Measurements from ENCODE around the gene THEMIS.

THEMIS gene

DNA sequence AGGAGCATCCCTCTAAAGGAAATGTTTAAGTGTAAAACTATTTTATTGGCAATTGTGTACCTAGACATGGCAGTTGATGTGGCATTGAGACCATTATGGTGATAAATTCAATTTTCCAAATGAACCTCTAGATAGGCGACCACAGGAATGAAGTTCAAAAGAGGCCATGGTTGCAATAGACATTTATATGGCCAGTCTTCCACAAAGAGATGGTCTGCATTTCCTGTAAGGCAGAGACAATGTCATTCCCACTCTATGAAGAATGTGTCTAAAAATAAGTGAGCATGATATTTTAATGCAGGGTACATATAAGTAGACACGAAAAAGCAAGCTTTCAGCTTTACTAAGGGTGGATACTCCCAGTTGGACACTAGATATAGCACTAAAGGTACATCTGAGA, 40.9 kb downstream of the THEMIS start:
- no peak for DNase-seq (ENCODE audit: low read depth in 2 of 2, low spot score in 1 of 2)

DNA sequence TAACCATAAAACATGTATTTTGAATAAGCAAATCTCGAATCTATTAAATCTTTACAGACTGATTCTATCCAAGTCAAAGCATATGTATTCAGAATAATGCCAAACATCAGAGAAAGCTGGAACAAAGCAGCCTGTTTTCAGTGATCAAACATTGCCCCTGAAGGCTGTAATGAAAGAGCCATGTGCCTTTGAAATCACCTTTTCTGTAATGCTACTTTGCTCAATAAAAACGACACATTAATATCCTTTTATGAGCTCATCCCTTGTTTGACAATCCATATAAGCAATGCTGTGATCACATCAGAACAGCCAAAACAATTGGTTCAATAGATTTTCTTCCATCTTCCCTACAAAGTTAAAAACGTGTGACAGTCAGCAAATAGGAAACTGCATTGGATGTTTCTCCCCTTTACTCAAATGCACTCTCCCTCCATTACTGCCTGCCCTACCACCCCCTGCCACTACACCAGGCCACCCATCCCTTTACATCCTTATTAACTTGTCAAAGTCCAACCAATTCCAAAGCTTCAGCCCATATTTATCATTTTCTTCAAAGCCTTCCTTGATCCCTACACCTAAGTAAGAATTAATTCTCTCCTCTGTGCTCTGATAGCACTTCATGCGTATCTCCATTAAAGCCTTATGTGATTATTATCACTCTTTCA, 42.0 kb downstream of the THEMIS start:
- DNase-seq (ENCODE audit: low read depth in 2 of 2, low spot score in 1 of 2): no peak

DNA sequence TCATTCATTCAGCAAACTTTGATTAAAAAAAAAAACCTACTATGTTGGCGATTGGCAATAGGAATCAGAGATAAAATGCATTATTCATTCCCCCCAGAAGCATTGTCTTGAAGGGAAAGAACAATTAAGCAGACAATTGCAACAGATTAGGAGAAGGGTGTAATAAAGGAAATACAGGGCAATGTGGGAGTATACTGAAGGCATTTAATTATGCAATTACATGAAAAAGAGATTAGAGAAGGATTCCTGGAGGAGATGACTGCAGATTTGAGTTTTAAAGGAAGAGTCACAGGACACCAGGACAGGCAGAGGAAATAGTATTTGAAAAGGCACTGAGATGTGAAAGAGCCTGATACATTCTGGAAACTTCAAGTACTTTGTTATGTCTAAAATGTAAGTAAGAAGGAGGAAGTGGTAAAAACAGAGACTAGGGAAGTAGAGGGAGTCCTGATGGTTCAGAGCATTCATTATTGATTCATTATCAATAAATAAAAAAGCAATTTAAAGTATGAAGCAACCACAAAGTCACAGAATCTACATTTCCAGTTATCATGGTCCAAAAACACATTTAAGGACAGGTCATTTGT, 43.7 kb downstream of the THEMIS start:
- DNase-seq (ENCODE audit: low read depth in 2 of 2, low spot score in 1 of 2): no peak

DNA sequence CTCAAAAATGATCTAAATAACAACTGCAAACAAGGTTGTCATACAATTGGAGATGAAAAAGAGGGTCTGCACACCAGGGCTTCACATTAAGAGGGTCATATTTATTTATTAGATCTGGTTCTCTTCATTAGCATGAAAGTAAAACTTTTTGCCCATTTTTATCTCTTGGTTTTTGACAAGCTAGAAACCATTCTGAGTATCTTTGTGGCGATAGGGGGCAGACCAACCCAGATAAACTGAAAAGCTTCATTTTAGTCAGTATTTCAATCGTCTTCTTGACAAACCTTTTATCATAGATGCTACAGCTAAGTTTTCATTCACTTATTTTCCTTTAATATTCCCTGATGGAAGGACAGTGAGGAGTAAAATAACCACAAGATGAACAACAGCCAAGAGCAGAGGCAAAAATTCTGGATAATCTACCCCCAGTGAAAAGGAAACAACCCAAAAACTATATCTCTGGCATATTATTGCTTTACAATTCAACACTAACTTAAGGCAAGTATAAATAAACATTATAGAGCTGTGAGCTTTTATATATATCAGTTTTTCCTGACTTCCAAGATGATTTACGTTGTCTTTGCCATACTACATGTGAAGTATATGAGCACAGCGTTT, 45.2 kb downstream of the THEMIS start:
- peak in 1 of 2 donors; percentile 22 for DNase-seq (ENCODE audit: low read depth in 2 of 2, low spot score in 1 of 2)

DNA sequence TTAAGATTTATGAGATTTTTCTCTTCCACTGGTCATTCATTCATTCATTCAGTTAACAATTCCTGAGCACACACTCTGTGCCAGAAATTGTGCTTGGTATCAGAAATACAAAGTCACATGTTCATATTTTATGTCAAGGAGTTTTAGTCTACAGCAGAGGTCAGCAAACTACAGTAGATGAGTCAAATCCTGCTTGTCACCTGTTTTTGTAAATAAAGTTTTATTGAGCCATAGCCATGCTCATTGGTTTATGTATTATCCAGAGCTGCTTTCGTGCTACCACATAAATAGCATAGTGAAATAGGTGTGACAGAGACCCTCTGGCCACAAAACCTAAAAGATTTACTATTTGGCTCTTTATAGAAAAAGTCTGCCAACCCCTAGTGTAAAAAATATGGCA, 46.8 kb downstream of the THEMIS start:
- DNase-seq (ENCODE audit: low read depth in 2 of 2, low spot score in 1 of 2): no peak

DNA sequence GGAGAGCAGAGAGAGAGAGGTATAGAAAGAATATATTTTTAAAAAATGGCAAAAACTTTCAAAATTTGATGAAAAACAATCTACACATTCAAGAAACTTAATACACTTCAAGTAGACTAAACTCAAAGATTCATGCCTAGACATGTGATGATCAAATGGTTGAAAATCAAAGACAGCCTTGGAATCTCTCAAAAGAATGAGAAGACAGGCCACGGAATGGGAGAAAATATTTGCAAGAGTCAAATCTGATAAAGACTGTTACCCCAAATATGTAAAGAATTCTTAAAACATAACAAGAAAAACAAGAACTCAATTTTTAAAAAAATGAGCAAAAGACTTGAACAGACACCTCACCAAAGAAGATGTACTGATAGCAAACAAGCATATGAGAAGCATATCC, 49.7 kb downstream of the THEMIS start:
- no peak for DNase-seq (ENCODE audit: low read depth in 2 of 2, low spot score in 1 of 2)

DNA sequence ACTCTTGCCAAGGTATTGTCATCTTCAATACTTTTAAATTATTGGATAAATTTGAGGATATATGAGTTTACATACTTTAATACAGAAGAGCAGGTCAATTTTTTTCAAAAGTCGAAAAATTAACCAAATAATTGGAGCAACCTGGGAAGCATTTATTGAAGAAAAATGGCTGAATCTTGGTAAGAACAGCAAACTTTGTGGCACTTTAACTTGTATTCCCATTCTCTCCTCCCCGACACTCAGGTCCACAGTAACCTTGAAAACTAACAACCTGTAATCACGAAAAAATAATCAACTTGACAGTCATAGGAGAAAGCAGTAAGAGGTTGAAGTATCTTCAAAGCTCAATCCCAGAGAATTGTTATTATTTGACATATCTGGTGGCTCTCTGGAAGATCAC, 55.6 kb downstream of the THEMIS start:
- DNase-seq (ENCODE audit: low read depth in 2 of 2, low spot score in 1 of 2): no peak

DNA sequence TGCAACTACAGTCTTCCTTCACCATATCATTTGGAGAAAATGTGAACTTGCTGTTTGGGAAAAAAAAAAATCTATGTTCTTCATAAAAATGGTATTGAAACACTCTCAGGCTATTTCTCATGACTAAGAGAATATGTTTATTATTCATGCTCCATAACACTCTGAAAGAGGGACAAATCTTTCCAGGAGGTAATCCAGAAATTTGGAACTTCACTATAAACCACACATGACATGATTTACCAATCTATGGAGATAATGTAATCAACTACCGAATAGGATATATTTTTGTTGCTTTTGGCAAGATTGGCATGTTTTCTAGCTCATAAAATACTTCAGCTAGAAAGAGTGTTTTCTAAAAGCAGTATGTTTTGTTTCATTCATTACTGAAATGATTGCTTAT, 56.3 kb downstream of the THEMIS start:
- no peak for DNase-seq (ENCODE audit: low read depth in 2 of 2, low spot score in 1 of 2)

DNA sequence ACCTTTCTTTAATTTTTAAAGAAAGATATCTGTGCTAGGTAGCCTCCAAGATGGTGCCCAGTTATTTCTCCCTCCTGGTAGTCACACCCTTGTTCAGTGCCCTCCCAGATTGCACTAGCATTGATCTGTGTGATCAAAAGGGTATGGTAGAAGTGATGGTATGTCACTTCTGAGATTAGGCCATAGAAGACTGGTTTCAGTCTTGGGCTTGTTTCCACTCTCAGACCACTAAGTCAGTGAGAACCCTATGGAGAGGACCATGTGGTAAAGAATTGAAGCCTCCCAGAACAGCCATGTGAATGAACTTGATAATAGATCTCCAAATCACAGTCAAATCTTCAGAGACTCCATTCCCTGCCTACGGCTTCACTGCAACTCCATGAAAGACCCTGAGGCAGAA, 57.3 kb downstream of the THEMIS start:
- DNase-seq (ENCODE audit: low read depth in 2 of 2, low spot score in 1 of 2): no peak

DNA sequence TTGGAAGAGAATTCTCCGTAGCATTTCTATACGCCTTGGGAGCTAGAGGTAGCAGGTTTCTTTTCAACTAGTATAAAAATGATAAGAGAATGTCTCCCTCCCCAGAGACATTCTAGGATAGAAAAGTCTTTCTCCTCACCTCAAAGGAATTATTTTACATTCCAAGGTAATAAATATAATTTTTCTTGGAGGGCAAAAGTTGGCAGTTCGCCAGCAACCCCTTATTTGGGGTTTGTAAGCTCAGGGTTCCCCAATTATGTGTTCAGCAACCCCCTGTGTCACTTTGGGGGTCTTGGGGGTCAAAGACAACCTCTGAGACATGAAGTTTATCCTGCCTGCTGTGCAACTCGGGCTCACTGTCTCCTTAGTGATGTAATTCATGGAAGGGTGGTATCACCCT, 58.3 kb downstream of the THEMIS start:
- no peak for DNase-seq (ENCODE audit: low read depth in 2 of 2, low spot score in 1 of 2)

DNA sequence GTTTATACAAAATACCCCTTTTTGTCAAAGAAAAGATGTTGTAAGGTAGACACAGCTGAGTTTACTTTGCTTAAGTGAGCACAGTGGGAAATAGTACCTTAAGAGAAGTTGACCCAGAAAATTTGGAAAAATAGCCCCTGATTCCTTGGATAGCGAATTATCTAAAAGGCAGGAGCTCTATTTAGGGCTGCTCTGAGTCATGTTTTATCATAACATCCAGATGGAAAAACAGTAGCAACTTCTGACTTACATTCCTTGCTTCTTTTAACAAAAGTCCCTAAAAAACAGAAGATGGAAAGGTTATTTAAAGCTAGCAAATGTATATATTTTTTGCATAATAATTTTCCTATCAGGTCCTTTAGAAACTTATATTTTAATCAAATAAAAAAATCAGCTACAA, 59.0 kb downstream of the THEMIS start:
- no peak for DNase-seq (ENCODE audit: low read depth in 2 of 2, low spot score in 1 of 2)

DNA sequence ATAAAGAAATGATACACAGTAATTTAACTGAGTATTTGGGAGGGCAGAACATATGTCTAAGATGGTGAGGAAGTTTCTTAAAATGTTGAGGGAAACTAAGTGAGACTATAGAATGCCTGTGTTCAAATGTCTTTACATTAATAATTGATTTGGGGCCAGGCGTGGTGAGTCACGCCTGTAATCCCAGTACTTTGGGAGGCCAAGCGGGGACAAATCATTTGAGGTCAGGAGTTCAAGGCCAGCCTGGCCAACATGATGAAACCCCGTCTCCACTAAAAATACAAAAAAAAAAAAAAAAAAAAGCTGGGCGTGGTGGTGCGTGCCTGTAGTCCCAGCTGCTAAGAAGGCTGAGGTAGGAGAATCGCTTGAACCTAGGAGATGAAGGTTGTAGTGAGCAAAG, 66.7 kb downstream of the THEMIS start:
- no peak for DNase-seq (ENCODE audit: low read depth in 2 of 2, low spot score in 1 of 2)

DNA sequence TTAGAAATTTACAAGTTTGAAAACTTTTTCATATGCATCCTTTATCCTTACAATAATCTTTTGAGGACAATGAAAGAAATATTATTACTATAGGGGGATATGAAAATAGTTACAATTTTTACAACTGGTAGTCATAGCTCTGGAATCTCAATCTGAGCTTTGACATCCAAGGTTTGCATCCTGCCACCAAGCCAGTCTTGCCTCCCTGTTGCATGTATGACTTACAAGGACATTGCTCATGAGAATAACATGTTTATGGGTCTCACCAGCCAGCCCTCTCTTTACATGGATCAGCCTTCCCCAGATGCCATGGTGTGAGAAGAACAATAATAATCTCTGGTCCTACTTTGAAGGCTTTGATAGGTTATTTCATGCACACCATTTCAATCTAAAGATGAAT, 67.5 kb downstream of the THEMIS start:
- no peak for DNase-seq (ENCODE audit: low read depth in 2 of 2, low spot score in 1 of 2)

DNA sequence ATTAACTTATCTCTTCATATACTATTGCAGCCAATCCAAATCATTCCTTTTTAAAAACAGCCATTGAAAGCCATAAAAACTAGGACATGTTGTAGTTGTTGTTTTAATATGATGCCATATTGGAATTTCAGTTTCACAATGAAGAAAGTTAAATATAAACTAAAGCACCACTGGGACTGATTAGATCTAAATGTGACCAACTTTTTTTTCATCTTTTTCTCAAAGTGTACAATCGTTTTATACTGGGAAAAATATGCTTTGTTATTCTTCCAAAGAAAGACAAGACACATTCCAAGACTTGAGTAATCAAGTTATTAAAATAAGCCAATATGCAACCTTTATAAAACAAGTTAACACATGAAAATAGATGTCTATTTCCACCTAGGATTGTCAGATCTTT, 68.5 kb downstream of the THEMIS start:
- DNase-seq (ENCODE audit: low read depth in 2 of 2, low spot score in 1 of 2): no peak

DNA sequence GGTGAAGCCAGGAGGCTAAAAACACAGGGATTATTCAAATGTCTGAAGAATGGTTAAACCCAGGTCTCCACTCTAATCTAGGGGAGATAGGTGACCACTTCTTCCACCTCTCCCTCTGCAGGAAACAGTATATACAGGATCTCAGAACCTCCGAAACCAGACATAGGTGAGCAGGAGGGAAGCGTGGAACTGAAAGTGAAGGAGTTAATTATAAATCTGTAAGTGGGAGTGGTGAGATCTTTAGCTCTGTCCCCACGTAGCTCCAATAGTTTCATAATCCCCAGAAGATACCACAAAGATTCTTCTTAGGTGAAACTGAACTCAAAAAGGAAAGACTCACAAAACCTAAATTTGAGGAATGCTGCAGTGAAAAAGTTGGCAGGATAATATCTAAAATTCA, 76.8 kb downstream of the THEMIS start:
- DNase-seq (ENCODE audit: low read depth in 2 of 2, low spot score in 1 of 2): no peak

DNA sequence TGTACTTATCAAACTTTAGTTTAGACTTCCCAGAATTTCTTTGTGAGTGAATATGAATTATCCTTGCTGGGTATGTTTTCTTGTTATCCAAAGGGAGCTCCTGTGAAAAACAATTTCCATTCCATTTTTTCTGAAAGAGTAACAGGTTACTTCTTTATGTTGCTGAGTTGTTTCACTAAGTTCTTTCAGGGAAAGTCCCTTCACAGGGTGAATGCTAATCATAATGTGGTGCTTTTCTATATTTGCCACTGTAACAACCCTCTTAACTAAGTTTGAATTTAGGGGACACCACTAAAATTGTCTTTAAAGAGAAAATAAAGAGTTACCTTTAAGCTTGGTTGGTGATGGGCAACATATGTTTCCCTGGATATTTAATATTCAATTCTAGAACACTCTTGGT, 79.4 kb downstream of the THEMIS start:
- DNase-seq (ENCODE audit: low read depth in 2 of 2, low spot score in 1 of 2): no peak

DNA sequence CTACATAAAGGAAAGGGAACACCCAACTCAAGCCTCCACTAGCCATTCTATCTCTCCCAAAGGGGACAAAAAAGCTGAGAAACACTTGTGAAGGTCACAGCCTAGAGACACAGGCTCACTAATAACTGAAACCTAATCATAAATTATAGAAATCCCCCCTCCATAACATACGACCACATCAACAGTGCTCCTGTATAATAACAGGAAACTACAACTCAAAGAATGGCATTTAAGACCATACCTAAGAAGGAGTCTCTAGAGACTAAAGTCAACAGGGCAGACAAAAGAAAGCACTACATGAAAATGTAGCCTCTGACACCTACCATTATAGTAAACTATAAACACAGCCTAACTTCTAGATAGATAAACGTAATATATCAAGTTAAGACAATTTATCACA, 82.7 kb downstream of the THEMIS start:
- DNase-seq (ENCODE audit: low read depth in 2 of 2, low spot score in 1 of 2): no peak

DNA sequence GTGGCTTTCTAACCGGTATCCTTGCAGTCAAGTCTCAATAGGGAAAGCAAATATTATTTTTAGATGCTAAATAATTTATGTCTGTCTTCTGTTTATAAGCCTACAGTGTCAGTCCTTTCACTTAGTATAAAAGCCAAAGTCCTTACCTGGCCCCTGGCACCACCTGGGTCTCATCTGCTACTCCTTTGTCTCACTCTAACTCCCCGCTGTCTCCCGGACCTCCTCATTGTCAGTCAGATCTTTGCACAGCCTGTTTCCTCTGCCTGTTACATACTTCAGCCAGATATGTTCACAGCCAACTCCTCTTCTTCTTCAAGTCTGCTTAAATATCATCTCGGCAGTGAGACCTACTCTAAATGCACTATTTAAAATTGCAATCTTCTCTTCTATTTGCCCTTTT, 84.2 kb downstream of the THEMIS start:
- no peak for DNase-seq (ENCODE audit: low read depth in 2 of 2, low spot score in 1 of 2)

DNA sequence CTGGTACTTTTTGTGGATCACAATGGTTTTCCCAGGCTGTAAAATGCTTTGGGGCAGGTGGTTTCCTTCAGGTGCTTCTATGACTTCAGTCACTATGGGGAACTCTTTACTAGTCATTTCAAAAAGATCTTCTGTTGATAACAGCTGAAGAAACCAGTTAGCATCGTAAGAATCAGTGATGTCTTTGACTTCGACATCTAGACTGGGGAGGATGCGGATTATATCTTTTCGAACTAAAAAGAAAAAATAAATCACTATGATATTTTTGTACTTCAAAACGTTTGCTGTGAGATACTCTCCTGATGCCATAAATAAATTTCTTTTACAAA, 87.2 kb downstream of the THEMIS start:
- no peak for DNase-seq (ENCODE audit: low read depth in 2 of 2, low spot score in 1 of 2)

DNA sequence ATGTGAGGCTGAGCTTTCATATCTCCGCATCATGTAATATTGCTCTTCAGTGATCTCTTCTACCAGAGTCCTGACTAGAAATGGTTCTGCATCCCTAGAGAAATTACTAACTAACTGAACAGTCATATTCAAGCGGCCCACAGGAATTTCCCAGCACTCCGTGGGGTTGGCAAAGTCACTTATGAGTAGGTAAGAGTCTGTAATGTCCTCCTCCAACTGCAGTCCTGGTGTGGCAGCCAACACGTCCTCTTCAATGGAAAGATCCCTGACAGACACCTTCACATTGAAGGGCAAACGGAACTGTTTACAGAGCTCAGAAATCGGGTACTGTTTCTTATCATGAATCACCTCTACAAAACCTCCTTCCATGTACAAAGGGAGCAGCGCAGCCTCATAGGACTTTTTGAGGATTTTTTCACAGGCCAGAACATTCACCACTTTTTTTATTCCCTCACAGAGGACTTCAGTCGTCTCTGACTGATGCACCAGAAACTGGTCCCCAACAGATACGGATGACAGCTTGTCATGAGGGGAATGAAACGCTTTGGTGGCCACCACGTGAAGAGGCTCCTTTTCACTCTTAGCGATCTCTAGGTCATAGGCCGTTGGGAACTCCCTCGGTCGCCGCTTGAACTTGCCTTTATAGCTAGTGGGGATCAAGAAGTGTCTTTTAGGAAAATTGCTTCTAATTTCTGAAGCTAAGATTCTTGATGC, 87.7 kb downstream of the THEMIS start:
- DNase-seq (ENCODE audit: low read depth in 2 of 2, low spot score in 1 of 2): no peak

DNA sequence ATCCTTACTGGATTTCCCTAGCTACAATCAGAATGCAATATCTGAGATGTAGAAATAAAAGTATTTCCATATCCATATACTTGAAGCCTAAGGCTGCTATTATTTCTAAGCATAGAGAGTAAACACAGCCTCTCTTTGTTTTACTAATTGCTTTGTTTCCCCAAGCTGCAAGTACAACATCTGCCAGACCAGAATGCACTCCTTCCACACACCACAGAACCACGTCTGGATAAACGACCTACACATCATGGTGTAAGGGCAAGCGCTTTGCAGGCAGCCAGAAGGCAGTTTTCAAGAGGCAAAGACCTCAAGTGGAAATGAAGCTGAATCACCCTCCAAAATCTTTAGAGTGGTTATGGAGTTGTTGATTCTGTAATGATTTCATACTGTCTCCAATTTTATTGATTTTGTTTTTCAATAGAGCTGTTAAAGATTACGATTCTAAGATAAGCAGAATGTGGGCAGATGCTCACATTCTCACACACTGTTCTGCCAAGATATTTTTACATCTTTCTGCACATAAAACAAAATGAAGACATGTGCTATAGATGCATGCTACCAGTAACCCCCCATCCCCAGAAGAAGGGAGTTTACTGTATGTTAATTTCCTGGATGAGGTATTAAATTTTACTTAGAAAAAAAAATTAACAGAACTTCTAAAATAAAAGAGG, 88.8 kb downstream of the THEMIS start:
- no peak for DNase-seq (ENCODE audit: low read depth in 2 of 2, low spot score in 1 of 2)
